PFSK-1 (cell line): Measurements from ENCODE around the gene PACS2.

Source experiments
- FOXP2 ChIP-seq: optimal IDR thresholded peaks from 2 replicates; pipeline ENCODE3; 2011; ENCODE audit warnings: borderline replicate concordance, control low read depth, inconsistent platforms; ENCODE audit not compliant: insufficient read depth; ENCODE audit errors: extremely low read length, extremely low read depth
- POLR2AphosphoS5 ChIP-seq: IDR thresholded peaks from 2 replicates; pipeline ENCODE4 v1.6.1; 2012; ENCODE audit warnings: low read depth, mild to moderate bottlenecking, control low read depth, low read length, moderate library complexity
- SIN3A ChIP-seq: IDR thresholded peaks from 2 replicates; pipeline ENCODE4 v1.6.1; 2012; ENCODE audit warnings: mild to moderate bottlenecking, low read length, moderate library complexity, borderline replicate concordance; ENCODE audit not compliant: insufficient read depth
- TAF1 ChIP-seq: IDR thresholded peaks from 2 replicates; pipeline ENCODE4 v1.6.1; 2012; ENCODE audit warnings: low read length, control low read depth, borderline replicate concordance; ENCODE audit not compliant: insufficient read depth
- TF ChIP-seq, protein P1 (sequence below), 2 experiments: IDR thresholded peaks; 2 replicates each; pipeline versions ENCODE4 v1.6.1 to v1.8.0; 2011 to 2012; ENCODE audit warnings: low read depth in 2 of 2, low read length in 2 of 2, control low read depth in 1 of 2, inconsistent platforms in 1 of 2, mild to moderate bottlenecking in 1 of 2, moderate library complexity in 1 of 2; ENCODE audit not compliant: insufficient read depth in 1 of 2

DNA sequence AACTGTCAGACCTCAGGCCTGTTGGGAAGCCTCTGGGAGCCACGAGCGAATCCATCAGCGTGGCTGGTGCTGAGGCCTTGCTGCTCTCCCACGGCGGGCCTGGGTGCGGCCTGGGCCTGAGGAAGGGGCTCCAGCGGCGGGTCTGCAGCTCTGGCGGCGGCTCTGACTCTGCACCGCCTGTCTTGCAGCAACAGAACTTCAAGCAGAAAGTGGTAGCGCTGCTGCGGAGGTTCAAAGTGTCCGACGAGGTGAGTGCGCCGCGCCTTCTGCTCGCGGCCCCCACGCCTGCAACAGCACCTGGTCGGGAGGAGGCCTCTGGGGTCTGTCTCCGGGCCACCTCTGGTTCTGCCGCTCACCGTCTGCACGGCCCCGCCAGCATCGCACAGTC lies 55.1 kb downstream of the PACS2 start:
- TF ChIP-seq TAF1, result no peak
- no peak for TF ChIP-seq POLR2AphosphoS5
- TF ChIP-seq, protein P1, sequence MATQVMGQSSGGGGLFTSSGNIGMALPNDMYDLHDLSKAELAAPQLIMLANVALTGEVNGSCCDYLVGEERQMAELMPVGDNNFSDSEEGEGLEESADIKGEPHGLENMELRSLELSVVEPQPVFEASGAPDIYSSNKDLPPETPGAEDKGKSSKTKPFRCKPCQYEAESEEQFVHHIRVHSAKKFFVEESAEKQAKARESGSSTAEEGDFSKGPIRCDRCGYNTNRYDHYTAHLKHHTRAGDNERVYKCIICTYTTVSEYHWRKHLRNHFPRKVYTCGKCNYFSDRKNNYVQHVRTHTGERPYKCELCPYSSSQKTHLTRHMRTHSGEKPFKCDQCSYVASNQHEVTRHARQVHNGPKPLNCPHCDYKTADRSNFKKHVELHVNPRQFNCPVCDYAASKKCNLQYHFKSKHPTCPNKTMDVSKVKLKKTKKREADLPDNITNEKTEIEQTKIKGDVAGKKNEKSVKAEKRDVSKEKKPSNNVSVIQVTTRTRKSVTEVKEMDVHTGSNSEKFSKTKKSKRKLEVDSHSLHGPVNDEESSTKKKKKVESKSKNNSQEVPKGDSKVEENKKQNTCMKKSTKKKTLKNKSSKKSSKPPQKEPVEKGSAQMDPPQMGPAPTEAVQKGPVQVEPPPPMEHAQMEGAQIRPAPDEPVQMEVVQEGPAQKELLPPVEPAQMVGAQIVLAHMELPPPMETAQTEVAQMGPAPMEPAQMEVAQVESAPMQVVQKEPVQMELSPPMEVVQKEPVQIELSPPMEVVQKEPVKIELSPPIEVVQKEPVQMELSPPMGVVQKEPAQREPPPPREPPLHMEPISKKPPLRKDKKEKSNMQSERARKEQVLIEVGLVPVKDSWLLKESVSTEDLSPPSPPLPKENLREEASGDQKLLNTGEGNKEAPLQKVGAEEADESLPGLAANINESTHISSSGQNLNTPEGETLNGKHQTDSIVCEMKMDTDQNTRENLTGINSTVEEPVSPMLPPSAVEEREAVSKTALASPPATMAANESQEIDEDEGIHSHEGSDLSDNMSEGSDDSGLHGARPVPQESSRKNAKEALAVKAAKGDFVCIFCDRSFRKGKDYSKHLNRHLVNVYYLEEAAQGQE (IDR thresholded peaks at IDR 0.05; ENCODE audit: insufficient read depth in 1 of 2, low read depth in 2 of 2, low read length in 2 of 2), result no peak
- no peak for TF ChIP-seq FOXP2
- no peak for TF ChIP-seq SIN3A
